CD4-positive, alpha-beta T cell treated with Interleukin-6 for 4 hours (primary cell): ENCODE results near the gene DENND5A.
A peak's percentile ranks its signal among the peaks of the same experiment; 100 is the strongest.
"Not testable (repeated sequence)": the region's sequence is repeated elsewhere in the genome, so short reads cannot be mapped to it uniquely, and the experiment has no call there.

Experiments used
- DNase-seq: peaks from one replicate; pipeline ENCODE4 v3.0.0-alpha.2; 2020; ENCODE audit warnings: mixed read lengths

The DENND5A gene

DNA sequence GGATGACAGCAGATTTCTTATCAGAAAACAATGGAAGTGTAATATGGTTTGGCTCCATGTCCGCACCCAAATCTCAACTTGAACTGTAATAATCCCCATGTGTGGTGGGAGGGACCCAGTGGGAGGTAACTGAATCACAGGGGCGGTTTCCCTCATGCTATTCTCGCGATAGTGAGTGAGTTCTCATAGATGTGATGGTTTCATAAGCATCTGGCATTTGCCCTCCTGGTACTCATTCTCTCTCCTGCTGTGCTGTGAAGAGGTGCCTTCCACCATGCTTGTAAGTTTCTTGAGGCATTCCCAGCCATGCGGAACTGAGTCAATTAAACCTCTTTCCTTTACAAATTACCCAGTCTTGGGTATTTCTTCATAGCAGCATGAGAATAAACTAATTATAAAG is 92.8 kb downstream of the DENND5A start:
- DNase-seq = no peak

DNA sequence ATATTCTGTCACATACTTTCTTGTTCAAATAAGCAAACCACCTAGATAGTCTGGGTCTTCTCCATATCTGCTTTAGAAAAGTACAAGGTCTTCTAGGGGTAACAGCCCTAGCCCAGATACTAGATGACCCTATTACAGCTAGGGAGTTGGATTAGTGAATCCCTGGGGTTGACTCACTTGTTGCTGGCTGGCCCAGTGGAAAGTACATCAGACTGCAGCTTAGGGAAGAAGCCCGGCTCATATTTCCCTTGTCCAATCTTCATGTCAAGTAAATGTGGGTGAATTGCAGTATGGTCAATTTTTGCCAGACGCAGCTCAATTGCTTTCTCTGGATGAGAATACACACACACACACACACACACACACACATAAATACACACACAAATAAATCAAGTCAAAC is 94.7 kb downstream of the DENND5A start:
- DNase-seq = no peak

DNA sequence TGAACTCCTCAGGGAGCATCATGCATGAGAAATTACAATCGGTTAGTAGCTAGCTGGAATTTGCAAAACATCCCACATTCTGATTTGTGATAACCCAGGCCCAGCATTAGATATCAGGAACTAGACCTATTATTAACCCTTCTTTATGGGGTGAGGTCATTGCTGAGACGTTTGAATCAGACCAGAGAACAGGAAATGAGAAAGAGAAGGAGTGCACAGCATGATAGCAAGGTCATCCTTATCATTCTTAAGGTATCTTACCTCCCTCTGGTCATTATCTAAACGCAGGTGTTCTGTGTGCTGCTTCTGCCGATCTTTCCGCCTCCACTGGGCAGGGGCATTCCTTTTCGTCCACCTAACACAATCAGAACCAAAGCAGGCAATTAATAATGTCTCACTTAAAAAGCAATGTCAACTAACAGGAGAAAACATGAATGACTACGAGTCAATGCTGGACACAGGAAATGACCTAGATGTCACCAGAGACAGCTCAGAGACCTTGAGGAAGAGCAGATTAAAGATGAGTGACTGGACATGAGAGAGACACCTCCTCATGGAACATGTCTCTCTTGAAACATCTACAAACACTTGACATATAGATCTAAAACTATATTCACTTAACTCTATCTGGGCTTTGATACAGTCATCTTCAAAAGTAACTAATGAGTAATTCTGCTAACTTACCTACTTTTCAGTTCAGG is 95.4 kb downstream of the DENND5A start:
- no peak for DNase-seq

DNA sequence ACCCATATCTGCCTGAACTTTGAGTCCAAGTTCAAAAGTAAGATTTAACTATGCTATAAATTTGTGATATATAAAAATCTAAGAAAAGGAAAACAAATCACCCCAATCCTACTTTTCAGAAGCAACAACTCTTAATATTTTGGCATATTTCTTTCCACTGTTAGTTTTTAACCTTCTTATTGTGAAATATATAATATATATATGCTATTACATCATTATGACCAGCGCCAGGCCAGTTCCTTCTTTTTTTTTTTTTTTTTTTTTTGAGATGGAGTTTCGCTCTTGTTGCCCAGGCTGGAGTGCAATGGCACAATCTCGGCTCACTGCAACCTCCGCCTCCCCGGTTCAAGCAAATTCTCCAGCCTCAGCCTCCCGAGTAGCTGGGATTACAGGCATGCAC is 103.2 kb downstream of the DENND5A start:
- not testable (repeated sequence) for DNase-seq

DNA sequence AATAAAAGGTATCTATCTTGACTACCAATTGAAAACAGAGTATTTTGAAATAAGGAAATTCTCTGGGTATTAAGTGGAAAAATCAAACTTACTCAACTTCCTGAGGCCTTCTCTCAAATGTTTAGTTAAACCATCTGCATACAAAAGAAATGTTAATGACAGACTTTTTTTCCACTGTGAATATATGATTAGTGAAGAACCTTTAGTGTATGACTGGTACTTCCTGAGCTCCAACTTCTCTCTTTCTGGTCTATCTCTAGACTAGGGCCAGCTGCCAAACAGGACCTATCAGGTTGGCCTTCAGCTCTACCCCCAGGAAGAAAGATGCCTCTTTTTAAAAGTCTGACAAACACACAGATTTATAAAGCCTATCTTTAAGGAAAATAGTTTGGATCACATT is 105.0 kb downstream of the DENND5A start:
- no peak for DNase-seq

DNA sequence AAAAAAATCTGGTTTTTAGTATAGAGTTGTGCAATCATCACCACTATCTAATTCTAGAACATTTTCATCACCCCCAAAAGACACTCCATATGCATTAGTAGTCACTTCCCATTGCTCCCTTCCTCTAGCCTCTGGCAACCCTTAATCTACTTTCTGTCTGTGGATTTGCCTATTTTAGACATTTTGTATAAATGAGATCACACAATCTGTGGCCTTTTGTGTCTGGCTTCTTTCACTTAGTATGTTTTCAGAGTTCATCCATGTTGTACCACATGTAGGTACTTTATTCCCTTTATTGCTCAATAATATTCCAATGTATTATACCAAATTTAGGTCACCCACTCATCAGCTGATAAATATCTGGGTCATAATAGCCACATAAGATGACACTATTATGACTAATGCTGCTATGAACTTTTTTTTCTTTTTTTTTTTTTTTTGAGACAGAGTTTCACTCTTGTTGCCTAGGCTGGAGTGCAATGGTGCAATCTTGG is 106.2 kb downstream of the DENND5A start:
- DNase-seq = no peak

- DNase-seq = no peak
These were observed 109.2 kb downstream of the DENND5A start for GRCh38 chr11:9155930-9156329.

DNA sequence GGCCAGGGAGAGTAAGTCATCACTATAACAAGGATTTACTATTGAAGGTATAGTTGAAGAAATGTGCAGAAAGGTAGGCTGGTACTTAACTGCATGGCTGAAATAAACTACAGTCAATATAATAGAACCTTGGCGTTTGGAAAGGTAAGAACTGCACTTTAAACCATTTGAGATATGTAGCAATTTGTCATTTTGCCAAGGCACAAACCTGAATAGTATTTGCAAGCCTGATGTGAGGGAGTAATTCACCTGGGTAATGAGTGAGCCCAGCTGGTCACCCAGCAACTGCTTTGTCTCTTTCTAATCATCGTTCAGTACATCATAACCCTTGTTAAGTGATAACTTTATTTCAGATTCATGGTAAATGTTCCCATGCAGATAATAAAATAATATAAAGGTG is 111.5 kb downstream of the DENND5A start:
- DNase-seq = no peak

DNA sequence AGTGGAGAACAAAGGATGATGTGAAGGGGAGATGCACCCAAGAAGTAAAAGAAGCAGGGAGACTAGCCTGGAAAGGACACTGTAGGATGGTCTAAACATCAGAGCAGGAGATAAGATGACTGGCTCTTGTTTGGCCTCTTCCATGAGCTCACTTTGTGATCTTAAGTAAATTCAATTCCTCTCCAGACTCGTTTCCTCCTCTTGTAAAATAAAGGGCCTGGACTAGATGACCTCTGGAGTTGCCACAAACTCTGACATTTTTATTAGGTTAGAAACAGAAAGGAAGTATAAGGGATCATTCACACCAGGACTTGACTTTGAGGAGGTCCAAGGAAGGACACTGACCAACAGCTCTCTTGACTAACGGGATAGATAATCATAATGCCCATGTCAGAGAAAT is 113.5 kb downstream of the DENND5A start:
- DNase-seq = no peak

GRCh38 chr11:9150926-9151325 is 114.2 kb downstream of the DENND5A start:
- no peak for DNase-seq

DNA sequence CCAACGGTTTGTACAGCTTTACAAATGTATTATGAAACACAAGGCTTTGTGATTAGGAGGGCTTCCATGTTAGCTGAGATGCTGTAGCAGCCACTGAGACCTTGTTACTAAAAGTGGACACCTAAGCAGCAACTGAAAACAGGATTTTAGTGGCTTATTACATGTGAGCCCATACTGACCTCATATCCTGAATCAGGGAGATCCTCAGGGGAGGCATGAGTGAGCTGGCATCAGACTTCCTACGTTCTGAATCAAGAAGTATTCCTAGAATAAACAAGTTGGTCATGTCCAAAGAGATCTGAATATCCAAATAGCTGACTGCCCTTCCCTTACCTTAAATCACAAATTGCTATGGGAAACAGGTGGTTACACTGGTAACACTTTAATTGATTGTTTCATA is 114.6 kb downstream of the DENND5A start:
- DNase-seq = no peak

GRCh38 chr11:9148727-9149126 is 116.4 kb downstream of the DENND5A start:
- DNase-seq = no peak

GRCh38 chr11:9148035-9148434 is 117.1 kb downstream of the DENND5A start:
- no peak for DNase-seq

DNA sequence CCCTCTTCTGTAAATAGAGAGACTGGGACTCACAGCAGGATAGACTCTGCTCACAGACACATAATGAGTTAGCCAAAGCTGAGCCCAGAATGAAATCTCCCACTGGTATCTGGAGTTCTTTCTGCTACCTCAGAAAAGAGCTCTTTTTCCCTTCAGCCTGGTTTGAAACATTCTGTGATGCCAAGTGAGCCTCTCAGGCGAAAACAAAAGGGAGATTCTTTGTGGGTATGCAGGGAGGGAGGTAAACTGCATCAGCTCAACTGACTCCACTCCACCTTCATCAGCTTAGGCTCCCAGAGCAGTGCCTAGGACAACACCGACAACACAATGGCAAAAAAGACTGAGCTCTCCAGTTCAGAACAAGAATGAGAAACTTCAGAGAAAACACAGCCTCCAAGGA is 118.7 kb downstream of the DENND5A start:
- DNase-seq = no peak

DNA sequence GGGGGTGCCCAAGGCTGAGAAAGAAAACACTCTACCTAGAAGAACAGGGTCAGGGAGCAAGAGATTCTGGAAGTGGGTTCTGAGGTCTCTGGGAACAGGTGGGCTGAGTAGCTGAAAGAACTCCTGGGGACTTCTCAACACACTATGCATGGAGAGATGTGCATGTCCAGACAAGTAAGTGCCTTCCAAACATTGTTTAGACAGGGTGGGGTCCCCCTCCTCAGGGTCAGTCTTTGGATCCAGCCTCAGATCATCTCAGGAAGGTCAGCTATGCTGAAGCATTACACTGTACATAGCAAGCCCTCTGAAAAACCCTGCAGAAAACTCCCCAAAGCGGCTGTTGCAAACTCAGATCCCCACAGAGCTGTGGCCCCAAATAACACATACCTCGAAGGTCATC is 119.9 kb downstream of the DENND5A start:
- DNase-seq = no peak

GRCh38 chr11:9144828-9145227 is 120.3 kb downstream of the DENND5A start:
- no peak for DNase-seq

DNA sequence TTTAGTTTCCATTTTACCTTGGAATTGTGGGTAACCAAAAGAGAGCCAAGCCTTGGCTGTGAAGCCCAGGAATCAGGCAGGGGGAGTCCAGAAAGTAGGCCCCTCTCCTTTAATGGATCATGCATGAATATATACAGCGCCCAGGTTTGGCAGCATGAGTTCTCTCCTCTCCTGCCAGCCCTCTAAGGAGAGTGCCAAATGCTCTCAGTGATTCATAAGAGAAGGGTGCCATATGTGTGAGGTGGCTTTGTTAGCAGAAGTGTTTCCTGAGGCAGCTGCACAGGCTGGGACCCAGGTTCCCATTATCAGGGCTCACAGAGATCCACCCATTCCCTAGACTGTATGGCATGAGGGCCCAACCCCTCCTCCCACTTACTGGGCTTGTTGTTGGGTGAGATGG is 121.4 kb downstream of the DENND5A start:
- DNase-seq = no peak

DNA sequence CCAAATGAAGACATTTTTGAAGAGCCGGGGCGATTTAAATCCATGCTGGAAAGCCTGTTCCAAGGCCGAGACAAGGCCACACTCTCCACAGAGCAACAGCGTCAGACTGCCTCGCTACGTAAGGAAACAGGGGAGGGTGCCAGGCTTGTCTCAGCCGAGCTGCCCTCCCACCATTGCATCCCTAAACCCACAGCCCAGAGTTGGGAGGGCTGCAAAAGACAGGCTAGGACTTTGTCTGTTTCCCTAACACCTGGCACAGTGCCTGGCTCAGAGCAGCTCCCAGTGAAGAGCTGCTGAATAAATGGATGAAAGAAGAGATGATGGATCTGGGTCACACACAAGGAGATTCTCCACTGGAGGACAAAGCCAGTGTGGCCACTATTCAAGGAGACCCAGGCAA is 122.4 kb downstream of the DENND5A start:
- DNase-seq = no peak

DNA sequence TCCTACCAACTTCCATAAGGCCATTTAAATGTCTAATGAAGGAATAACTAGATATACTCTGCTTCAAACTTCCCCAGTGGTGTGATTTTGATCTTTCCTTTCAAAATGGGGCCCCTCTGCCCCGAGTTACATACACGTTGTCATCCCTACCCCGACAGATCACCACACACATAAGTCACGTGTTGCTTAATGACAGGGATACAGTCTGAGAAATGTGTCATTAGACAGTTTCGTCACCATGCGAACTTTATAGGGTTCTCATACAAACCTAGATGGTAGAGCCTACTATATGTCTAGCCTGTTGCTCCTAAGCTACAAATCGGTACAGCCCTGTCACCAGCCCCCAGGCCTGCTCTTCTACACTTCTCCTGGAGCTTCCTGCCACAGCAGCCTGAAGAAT is 124.0 kb downstream of the DENND5A start:
- no peak for DNase-seq

DNA sequence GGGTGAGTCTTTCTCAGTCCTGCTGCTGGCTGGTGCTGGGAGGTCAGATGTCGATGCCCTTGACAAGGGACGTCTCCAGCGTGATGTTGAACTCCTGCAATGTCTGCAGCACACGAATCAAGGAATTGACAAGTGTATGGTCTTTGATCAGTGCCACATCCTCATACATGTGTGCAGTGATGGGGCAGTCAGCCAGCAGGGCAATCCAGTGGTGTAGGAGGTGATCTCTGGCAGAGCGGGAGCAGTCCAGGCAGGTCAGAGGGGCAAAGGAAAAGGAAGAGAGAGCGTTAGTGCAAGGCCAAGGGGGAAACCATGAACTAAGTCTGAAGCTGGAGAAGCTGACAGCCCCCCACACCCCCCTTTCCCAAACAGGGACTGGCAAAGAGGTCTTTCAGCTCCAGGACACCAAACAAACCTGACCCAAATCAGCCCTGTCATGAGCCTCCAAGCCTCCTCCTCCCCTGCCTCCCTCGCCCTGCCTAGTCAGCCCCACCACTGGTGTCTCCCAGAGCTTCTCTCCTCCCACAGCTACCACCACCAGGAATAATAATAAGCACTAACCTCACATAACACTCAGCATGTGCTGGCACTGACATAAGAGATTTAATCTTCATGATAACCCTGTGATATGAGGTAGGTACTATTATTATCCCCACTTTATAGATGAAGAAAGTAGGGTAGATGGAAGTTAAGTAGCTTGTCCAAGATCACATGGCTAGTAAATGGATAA is 125.4 kb downstream of the DENND5A start:
- DNase-seq = no peak

DNA sequence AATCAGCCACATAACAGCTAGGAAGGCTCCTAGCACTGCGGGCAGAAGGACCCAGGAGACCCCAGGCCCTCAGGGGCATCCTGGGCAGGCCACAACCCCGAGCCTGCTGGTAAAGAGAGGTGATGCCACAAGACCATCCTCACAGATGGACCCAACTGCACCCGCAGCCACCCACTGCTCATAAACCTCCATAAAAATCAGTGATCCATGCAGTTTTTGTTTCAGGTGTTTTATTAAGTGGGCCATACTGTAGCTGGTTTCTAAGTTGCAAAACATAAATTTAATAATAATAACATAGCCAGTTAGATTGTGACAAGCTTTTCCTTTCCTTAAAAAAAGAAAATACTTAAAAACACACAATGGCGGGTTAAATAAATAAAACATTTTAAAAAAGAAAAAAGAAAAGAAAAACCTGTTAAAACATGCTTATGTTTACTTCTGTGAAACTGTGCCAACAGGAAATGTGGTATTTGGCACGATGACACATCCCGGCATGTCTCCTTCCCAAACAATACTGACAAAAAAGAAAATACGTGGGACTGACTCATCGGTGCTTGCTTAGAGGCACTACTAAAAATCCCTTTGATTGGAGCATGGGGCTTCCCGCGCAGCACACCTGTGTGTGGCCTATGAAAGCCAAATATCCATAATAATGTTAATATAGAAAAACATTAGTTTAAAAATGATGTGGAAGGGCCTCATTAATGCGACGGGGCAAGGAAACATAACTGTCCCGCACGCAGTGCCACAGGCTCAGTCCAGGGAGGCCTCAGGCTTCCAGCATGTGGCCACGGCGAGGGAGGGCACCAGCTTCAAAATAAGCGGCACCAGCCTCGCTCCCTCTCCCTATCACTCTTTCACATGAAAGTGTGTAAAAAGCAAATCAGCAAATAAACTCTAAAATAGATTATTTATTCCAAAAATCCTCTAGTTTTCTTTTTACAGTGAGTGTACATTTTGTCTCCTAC is 126.3 kb downstream of the DENND5A start:
- peak; percentile 64 for DNase-seq

GRCh38 chr11:9138133-9138453 is 127.1 kb downstream of the DENND5A start:
- DNase-seq = no peak
